ENCODE data around the gene FRMPD2.
"Not testable (repeated sequence)": the region's sequence is repeated elsewhere in the genome, so short reads cannot be mapped to it uniquely, and the experiment has no call there.

GRCh38 chr10:48143721-48144642, 130.5 kb downstream of the FRMPD2 start:
- TF ChIP-seq CTCF (conservative IDR thresholded peaks at IDR 0.05; ENCODE audit: low read depth, low read length); EZH2 (IDR thresholded peaks at IDR 0.05; ENCODE audit: borderline replicate concordance, low read depth, low read length, poor library complexity, severe bottlenecking): not testable (repeated sequence)
